Fibroblast of lung (primary cell): ENCODE data around the gene CIITA. TPM values are rescaled to one million over a fixed set of nuclear protein-coding genes. Genes with fewer than 3 reads are reported as not detected.

Source experiments
- DNase-seq, 2 donors: peaks; one replicate each; pipeline versions ENCODE4 v3.0.0 to v3.0.0-alpha.2; 2010; ENCODE audit warnings: low read depth in 2 of 2
- H2AFZ ChIP-seq: 2 replicates; pipeline ENCODE4 v1.5.1; 2012; ENCODE audit warnings: low read length, control low read depth, inconsistent platforms
- H3K27ac ChIP-seq: 2 replicates; pipeline ENCODE4 v1.5.1; 2011; ENCODE audit warnings: low read length, control low read depth; ENCODE audit not compliant: insufficient read depth
- H3K27me3 ChIP-seq: 2 replicates; pipeline ENCODE4 v1.5.1; 2011; ENCODE audit warnings: mild to moderate bottlenecking, low read length; ENCODE audit not compliant: control insufficient read depth, insufficient read depth
- H3K36me3 ChIP-seq: 2 replicates; pipeline ENCODE4 v1.5.1; 2011; ENCODE audit warnings: low read length; ENCODE audit not compliant: control insufficient read depth, insufficient read depth
- H3K4me1 ChIP-seq: 2 replicates; pipeline ENCODE4 v1.5.1; 2011; ENCODE audit warnings: low read length; ENCODE audit not compliant: control insufficient read depth, insufficient read depth; ENCODE audit errors: extremely low read depth
- H3K4me2 ChIP-seq: 2 replicates; pipeline ENCODE4 v1.5.1; 2011; ENCODE audit warnings: low read length, control low read depth; ENCODE audit not compliant: insufficient read depth; ENCODE audit errors: extremely low read depth
- H3K4me3 ChIP-seq, 4 experiments: fragments of 200-600 bp in 1 of 4; sonication (generic) in 1 of 4; replicated peaks in 1 of 4; 2 replicates each; pipeline ENCODE4 v1.5.1; 2011 to 2016; ENCODE audit warnings: low read length in 4 of 4, low read depth in 3 of 4, mild to moderate bottlenecking in 3 of 4, control low read depth in 2 of 4, inconsistent platforms in 1 of 4, mixed read lengths in 1 of 4; ENCODE audit not compliant: insufficient read depth in 1 of 4; ENCODE audit errors: control extremely low read depth in 1 of 4
- H3K79me2 ChIP-seq: 2 replicates; pipeline ENCODE4 v1.5.1; 2012; ENCODE audit warnings: mild to moderate bottlenecking, low read length, inconsistent platforms; ENCODE audit not compliant: control insufficient read depth, insufficient read depth
- H3K9ac ChIP-seq: 2 replicates; pipeline ENCODE4 v1.5.1; 2011; ENCODE audit warnings: mild to moderate bottlenecking, low read length, control low read depth; ENCODE audit not compliant: insufficient read depth
- H3K9me3 ChIP-seq: 2 replicates; pipeline ENCODE4 v1.5.1; 2012; ENCODE audit warnings: low read depth, low read length; ENCODE audit not compliant: control insufficient read depth, insufficient read depth
- H4K20me1 ChIP-seq: 2 replicates; pipeline ENCODE4 v1.5.1; 2011; ENCODE audit warnings: low read length; ENCODE audit not compliant: control insufficient read depth, insufficient read depth; ENCODE audit errors: extremely low read depth
- EZH2 ChIP-seq: IDR thresholded peaks from 2 replicates; pipeline ENCODE4 v1.5.1; 2012; ENCODE audit warnings: low read length, control low read depth, mild to moderate bottlenecking; ENCODE audit errors: missing control alignments
- polyA plus RNA-seq, 2 donors: library from polyadenylated mRNA; depleted of rRNA in 1 of 2; stranded (reverse) in 1 of 2; unstranded in 1 of 2; fragments of >200 nt; gene quantifications; 2 replicates each; pipeline ENCODE4 v1.2.1, GENCODE V29; 2011 to 2012; ENCODE audit warnings: missing spikeins in 1 of 2
- total RNA-seq: library from RNA; depleted of rRNA; stranded (reverse); fragments of >200 nt; gene quantifications from 2 replicates; pipeline ENCODE4 v1.2.1, GENCODE V29; 2014
- TF ChIP-seq, protein P1 (sequence below), 2 donors: IDR thresholded peaks in 1 of 2; conservative IDR thresholded peaks in 1 of 2; 1 replicate in 1 of 2; 2 replicates in 1 of 2; pipeline ENCODE4 v1.5.1; 2011 to 2012; ENCODE audit warnings: low read length in 2 of 2, control low read depth in 1 of 2, inconsistent platforms in 1 of 2, low read depth in 1 of 2, mild to moderate bottlenecking in 1 of 2

Gene CIITA
- total and polyA plus RNA-seq, 2 donors (not counting 1 experiment from before 2014, with no cell fraction given), result 0.27 to 0.66 TPM

DNA sequence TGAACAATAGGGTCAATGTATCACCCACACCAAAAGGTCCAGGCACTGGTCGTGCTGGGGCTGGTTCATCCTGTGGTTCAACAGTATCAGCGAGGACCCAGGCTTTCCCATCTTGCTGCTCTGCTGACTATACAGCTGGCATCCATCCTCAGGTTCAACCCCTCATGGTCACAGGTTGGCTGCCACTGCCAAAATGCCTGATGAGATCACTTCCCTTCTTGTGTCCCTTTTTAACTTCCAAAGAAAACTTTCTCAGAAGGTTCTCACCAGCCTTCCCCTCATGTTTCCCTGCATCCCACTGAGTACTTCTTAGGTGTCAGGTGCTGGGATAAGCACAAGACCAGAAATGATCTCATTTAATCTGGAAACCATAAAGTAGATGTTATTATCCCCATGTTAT is 93.1 kb downstream of the CIITA start:
- Histone ChIP-seq H3K36me3 (no peaks in the 10 kb centered on the region), H2AFZ (no peak overlapping the region), H3K4me3 (no peak overlapping the region), H3K27ac (no peak overlapping the region), H4K20me1 (no peaks in the 10 kb centered on the region), H3K9me3 (no peaks in the 10 kb centered on the region), H3K9ac (no peak overlapping the region), H3K4me1 (peaks cover 9% of the 10 kb centered on the region), H3K4me2 (no peak overlapping the region), H3K27me3 (no peaks in the 10 kb centered on the region), H3K79me2 (no peaks in the 10 kb centered on the region)
- peak in 1 of 2 donors; percentile 54 for DNase-seq
- TF ChIP-seq EZH2, result no peak
- TF ChIP-seq, protein P1, sequence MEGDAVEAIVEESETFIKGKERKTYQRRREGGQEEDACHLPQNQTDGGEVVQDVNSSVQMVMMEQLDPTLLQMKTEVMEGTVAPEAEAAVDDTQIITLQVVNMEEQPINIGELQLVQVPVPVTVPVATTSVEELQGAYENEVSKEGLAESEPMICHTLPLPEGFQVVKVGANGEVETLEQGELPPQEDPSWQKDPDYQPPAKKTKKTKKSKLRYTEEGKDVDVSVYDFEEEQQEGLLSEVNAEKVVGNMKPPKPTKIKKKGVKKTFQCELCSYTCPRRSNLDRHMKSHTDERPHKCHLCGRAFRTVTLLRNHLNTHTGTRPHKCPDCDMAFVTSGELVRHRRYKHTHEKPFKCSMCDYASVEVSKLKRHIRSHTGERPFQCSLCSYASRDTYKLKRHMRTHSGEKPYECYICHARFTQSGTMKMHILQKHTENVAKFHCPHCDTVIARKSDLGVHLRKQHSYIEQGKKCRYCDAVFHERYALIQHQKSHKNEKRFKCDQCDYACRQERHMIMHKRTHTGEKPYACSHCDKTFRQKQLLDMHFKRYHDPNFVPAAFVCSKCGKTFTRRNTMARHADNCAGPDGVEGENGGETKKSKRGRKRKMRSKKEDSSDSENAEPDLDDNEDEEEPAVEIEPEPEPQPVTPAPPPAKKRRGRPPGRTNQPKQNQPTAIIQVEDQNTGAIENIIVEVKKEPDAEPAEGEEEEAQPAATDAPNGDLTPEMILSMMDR (conservative IDR thresholded peaks at IDR 0.05 in 1 of 2, IDR thresholded peaks at IDR 0.05 in 1 of 2; ENCODE audit: low read depth in 1 of 2, low read length in 2 of 2), result no peak

DNA sequence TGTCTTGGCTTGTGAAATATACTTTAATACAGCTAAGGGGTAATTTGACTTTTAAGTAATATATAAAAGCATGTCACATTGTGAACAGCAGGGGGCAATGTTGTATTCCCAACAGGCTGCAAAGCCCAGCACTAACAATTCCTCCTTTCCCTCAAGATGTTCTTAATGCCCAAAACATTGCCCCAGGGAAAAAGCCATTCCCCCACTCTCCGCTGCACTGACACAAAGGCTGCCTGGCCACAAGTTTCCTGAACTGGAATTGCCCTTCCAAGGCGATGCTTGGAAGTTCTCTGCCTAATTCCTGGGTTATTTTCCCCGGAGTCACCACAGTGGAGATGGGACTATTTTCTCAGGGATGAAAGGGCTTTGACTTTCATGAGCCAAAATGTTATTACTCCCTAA is 94.6 kb downstream of the CIITA start:
- no peaks in the 10 kb centered on the region for H3K36me3 ChIP-seq
- DNase-seq, result peak; percentile 78 to 97
- peaks cover 9% of the 10 kb centered on the region for H3K4me1 ChIP-seq
- H3K9me3 ChIP-seq, result no peaks in the 10 kb centered on the region
- no peaks in the 10 kb centered on the region for H4K20me1 ChIP-seq
- H2AFZ ChIP-seq, result no peak overlapping the region
- TF ChIP-seq, protein P1 (conservative IDR thresholded peaks at IDR 0.05 in 1 of 2, IDR thresholded peaks at IDR 0.05 in 1 of 2; ENCODE audit: low read depth in 1 of 2, low read length in 2 of 2), result peak; percentile 62 to 67
- no peak for TF ChIP-seq EZH2
- H3K9ac ChIP-seq, result no peak overlapping the region
- no peak overlapping the region for H3K4me2 ChIP-seq
- H3K79me2 ChIP-seq, result no peaks in the 10 kb centered on the region
- H3K4me3 ChIP-seq, result peak overlapping the region in 1 of 4 experiments; percentile 19
- H3K27ac ChIP-seq, result peak overlapping the region; percentile 11
- no peaks in the 10 kb centered on the region for H3K27me3 ChIP-seq

DNA sequence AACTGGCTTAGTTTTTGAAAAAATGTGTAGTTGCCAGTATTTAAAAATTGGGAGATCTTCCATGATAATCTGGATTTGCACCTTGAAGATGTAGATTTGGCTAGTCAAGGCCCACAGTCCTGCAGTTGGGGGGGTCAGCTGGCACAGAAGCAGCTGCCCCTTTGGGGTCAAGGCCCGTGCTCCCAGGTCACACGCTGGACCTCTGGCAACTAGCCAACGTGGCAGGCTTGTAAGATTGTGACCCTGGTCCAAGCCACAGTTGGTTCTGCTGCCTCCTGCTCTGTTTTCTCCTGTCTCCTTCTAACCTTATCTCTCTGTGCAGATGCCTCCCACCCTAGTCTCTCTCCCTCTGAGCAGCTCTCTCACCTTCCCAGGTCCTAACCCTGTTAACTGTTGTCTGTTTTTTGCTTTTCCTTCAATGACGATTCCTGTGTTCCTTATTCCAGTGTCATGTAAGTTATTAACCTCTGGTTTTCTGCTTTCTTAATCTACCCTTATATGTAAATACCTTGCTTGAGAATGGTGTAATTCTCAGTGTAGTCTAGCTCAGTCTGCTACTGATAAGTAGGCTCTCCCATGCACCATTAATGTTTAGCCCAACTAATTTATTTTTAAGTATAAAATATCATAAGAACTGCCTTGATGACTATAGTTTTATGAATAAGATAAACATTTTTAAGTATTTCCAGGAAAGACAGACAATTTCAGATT is 95.3 kb downstream of the CIITA start:
- Histone ChIP-seq H3K79me2 (no peaks in the 10 kb centered on the region), H2AFZ (no peak overlapping the region), H3K27ac (peak overlapping the region; percentile 11), H3K9ac (no peak overlapping the region), H3K4me1 (peaks cover 9% of the 10 kb centered on the region), H3K4me3 (no peak overlapping the region), H3K9me3 (no peaks in the 10 kb centered on the region), H3K36me3 (peaks cover 2% of the 10 kb centered on the region), H3K4me2 (no peak overlapping the region), H3K27me3 (no peaks in the 10 kb centered on the region), H4K20me1 (no peaks in the 10 kb centered on the region)
- no peak for DNase-seq
- TF ChIP-seq EZH2, result no peak
- TF ChIP-seq, protein P1 (conservative IDR thresholded peaks at IDR 0.05 in 1 of 2, IDR thresholded peaks at IDR 0.05 in 1 of 2; ENCODE audit: low read depth in 1 of 2, low read length in 2 of 2), result no peak
